K562 (cell line): ENCODE data around the gene SNX12. TPM values are rescaled to one million over a fixed set of nuclear protein-coding genes. Genes with fewer than 3 reads are reported as not detected.

Experiments used
- CEBPB ChIP-seq: fragments of 450-650 bp; IDR thresholded peaks from 2 replicates; pipeline ENCODE4 v1.6.1; 2016; ENCODE audit warnings: missing genetic modification characterization, missing compliant biosample characterization
- COPS2 ChIP-seq: fragments of 450-650 bp; conservative IDR thresholded peaks from 2 replicates; pipeline ENCODE4 v1.6.1; 2016; ENCODE audit warnings: mild to moderate bottlenecking, moderate library complexity
- ELF2 ChIP-seq: fragments of 250-450 bp; sonication (Bioruptor Pico); IDR thresholded peaks from 2 replicates; pipeline ENCODE4 v1.5.0; 2021; ENCODE audit warnings: mild to moderate bottlenecking
- GABPB2 ChIP-seq: fragments of 250-450 bp; sonication (Bioruptor Pico); conservative IDR thresholded peaks from 2 replicates; pipeline ENCODE4 v1.5.1; 2021; ENCODE audit warnings: mild to moderate bottlenecking
- HCFC1 ChIP-seq: IDR thresholded peaks from 2 replicates; pipeline ENCODE4 v1.6.1; 2012; ENCODE audit warnings: low read depth, low read length, improper control_type of control experiment
- HDAC6 ChIP-seq: IDR thresholded peaks from 2 replicates; pipeline ENCODE4 v1.6.1; 2012; ENCODE audit warnings: low read depth, mild to moderate bottlenecking, control low read depth, inconsistent platforms, low read length, moderate library complexity
- HMG20B ChIP-seq: fragments of 250-450 bp; sonication (Bioruptor Pico); IDR thresholded peaks from 2 replicates; pipeline ENCODE4 v1.5.0; 2021; ENCODE audit warnings: mild to moderate bottlenecking
- LCOR ChIP-seq: sonication (generic); formaldehyde crosslinking; IDR thresholded peaks from 2 replicates; pipeline ENCODE4 v1.8.0; 2022; ENCODE audit warnings: mild to moderate bottlenecking, missing genetic modification reagents
- MECOM ChIP-seq: fragments of 250-450 bp; sonication (Bioruptor Pico); IDR thresholded peaks from 2 replicates; pipeline ENCODE4 v1.8.0; 2022; ENCODE audit warnings: inconsistent platforms
- MTA2 ChIP-seq: fragments of 450-650 bp; IDR thresholded peaks from 2 replicates; pipeline ENCODE4 v1.6.1; 2016; ENCODE audit warnings: low read depth
- NBN ChIP-seq: fragments of 450-650 bp; IDR thresholded peaks from 2 replicates; pipeline ENCODE4 v1.6.1; 2016; ENCODE audit warnings: low read depth, mild to moderate bottlenecking
- NR3C1 ChIP-seq: sonication (generic); formaldehyde crosslinking; IDR thresholded peaks from 2 replicates; pipeline ENCODE4 v1.8.1; 2022; ENCODE audit warnings: missing genetic modification reagents
- POLR2H ChIP-seq: IDR thresholded peaks from 2 replicates; pipeline ENCODE4 v1.6.1; 2016; ENCODE audit warnings: missing genetic modification characterization, low read depth, mild to moderate bottlenecking, control low read depth, missing compliant biosample characterization, moderate library complexity
- SMARCE1 ChIP-seq: fragments of 450-650 bp; IDR thresholded peaks from 2 replicates; pipeline ENCODE4 v1.7.1; 2016; ENCODE audit warnings: mild to moderate bottlenecking
- SP1 ChIP-seq: sonication (generic); formaldehyde crosslinking; IDR thresholded peaks from 2 replicates; pipeline ENCODE4 v1.8.1; 2022; ENCODE audit warnings: mild to moderate bottlenecking, missing genetic modification reagents
- TAF1 ChIP-seq: IDR thresholded peaks from 2 replicates; pipeline ENCODE4 v1.6.1; 2011; ENCODE audit warnings: mild to moderate bottlenecking, low read length, moderate library complexity; ENCODE audit not compliant: insufficient read depth, control insufficient read depth, severe bottlenecking; ENCODE audit errors: extremely low read depth
- ZKSCAN3 ChIP-seq: fragments of 250-450 bp; sonication (Bioruptor Pico); IDR thresholded peaks from 2 replicates; pipeline ENCODE4 v1.4.0; 2020
- ZNF445 ChIP-seq: fragments of 250-450 bp; sonication (Bioruptor Pico); IDR thresholded peaks from 2 replicates; pipeline ENCODE4 v1.4.0; 2020; ENCODE audit warnings: low read depth, mild to moderate bottlenecking, moderate library complexity
- ZNF507 ChIP-seq: conservative IDR thresholded peaks from 2 replicates; pipeline ENCODE4 v1.6.1; 2017; ENCODE audit warnings: missing genetic modification characterization, missing compliant biosample characterization
- polyA plus RNA-seq, 8 experiments: library from polyadenylated mRNA; depleted of rRNA in 4 of 8; stranded (reverse) in 5 of 8; unstranded in 3 of 8; fragments of >200 nt; fragmentation: Nextera tagmentation in 2 of 8; fragmentation: Illumina TruSeq in 1 of 8; extraction: Ambion mirVana in 2 of 8; extraction: Trizol in 1 of 8; gene quantifications; 2 replicates each; pipeline versions ENCODE4 v1.2.1 to v1.2.3, GENCODE V29; 2011 to 2014; ENCODE audit warnings: inconsistent platforms in 1 of 8, missing spikeins in 1 of 8
- total RNA-seq, 7 experiments: library from RNA; depleted of rRNA in 6 of 7; stranded (reverse); fragments of >200 nt in 6 of 7; fragmentation: Illumina TruSeq in 2 of 7; extraction: Trizol in 2 of 7; gene quantifications; 2 replicates each; pipeline versions ENCODE4 v1.2.1 to v1.2.3, GENCODE V29; 2011 to 2021; ENCODE audit warnings: low replicate concordance in 1 of 7
- TF ChIP-seq, protein P1 (sequence below), 2 experiments: fragments of 450-650 bp in 1 of 2; IDR thresholded peaks; 2 replicates each; pipeline ENCODE4 v1.6.1; 2011 to 2017; ENCODE audit warnings: low read depth in 2 of 2, antibody characterized with exemption in 1 of 2, borderline replicate concordance in 1 of 2, low read length in 1 of 2, mild to moderate bottlenecking in 1 of 2, mixed read lengths in 1 of 2; ENCODE audit not compliant: control insufficient read depth in 1 of 2
- TF ChIP-seq, protein P2 (sequence below): fragments of 250-450 bp; sonication (Bioruptor Pico); IDR thresholded peaks from 2 replicates; pipeline ENCODE4 v1.9.0; 2021; ENCODE audit warnings: mild to moderate bottlenecking
- TF ChIP-seq, protein P3 (sequence below): sonication (generic); formaldehyde crosslinking; IDR thresholded peaks from 2 replicates; pipeline ENCODE4 v1.8.1; 2023; ENCODE audit warnings: mild to moderate bottlenecking, missing genetic modification reagents
- TF ChIP-seq, protein P4 (sequence below): fragments of 250-450 bp; sonication (Bioruptor Pico); IDR thresholded peaks from 2 replicates; pipeline ENCODE4 v1.5.0; 2021

Gene SNX12
- total and polyA plus RNA-seq, 9 of the 15 experiments (the other 6 are each of a cell fraction or from before 2014, with no cell fraction given) = 12.7 to 50.3 (median 37.1) TPM

DNA sequence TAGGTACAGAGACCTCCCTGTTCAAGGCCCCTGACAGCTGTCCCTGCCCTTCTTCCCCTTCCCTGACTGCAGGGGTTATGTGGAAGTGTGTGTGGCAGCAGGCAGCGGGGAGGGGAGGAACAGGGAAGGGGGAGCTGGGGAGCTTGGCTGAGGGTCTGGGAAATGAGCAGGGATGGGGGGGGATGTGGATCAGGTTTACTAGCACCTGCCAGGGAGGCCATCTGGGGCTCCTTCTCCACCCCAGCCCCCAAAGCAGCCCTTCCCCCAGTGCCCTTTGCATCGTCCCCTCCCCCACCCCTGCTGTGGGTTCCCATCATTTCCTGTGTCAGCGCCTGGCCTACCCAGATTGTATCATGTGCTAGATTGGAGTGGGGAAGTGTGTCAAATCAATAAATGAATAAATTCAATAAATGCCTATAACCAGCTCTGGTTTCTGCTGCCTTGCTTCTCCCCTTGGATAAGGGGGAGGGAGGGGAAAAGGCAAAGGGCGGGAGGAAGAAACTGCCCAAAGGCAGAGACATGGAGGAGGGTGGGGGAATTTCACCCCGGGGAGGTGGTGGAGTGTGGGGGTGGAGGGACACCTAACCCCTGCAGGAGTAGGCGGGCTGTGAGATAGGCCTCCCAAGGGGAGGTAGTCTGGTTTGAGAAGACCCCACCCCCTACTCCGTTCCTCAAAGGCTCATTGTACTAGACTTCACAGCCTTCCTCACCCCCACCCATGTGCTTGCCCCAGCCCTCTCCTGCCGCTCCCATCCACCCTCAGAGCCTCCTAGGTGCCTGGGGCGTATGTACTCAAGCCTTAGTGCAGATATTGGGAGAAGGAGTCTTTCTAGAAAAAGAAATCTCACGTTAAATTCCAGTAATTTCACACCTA is 35.2 kb upstream of the SNX12 start (continued):
- TF ChIP-seq, protein P1, sequence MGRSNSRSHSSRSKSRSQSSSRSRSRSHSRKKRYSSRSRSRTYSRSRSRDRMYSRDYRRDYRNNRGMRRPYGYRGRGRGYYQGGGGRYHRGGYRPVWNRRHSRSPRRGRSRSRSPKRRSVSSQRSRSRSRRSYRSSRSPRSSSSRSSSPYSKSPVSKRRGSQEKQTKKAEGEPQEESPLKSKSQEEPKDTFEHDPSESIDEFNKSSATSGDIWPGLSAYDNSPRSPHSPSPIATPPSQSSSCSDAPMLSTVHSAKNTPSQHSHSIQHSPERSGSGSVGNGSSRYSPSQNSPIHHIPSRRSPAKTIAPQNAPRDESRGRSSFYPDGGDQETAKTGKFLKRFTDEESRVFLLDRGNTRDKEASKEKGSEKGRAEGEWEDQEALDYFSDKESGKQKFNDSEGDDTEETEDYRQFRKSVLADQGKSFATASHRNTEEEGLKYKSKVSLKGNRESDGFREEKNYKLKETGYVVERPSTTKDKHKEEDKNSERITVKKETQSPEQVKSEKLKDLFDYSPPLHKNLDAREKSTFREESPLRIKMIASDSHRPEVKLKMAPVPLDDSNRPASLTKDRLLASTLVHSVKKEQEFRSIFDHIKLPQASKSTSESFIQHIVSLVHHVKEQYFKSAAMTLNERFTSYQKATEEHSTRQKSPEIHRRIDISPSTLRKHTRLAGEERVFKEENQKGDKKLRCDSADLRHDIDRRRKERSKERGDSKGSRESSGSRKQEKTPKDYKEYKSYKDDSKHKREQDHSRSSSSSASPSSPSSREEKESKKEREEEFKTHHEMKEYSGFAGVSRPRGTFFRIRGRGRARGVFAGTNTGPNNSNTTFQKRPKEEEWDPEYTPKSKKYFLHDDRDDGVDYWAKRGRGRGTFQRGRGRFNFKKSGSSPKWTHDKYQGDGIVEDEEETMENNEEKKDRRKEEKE (IDR thresholded peaks at IDR 0.05; ENCODE audit: borderline replicate concordance in 1 of 2, control insufficient read depth in 1 of 2, low read depth in 2 of 2, low read length in 1 of 2) = no peak
- TF ChIP-seq NBN = 0 out of 2 replicates have a peak, but pooled peaks have one; percentile 26
- TF ChIP-seq, protein P2, sequence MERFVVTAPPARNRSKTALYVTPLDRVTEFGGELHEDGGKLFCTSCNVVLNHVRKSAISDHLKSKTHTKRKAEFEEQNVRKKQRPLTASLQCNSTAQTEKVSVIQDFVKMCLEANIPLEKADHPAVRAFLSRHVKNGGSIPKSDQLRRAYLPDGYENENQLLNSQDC (CRISPR knock-in tag) = no peak
- TF ChIP-seq GABPB2 (CRISPR knock-in tag) = no peak
- TF ChIP-seq CEBPB = no peak
- peak; percentile 53; the same call in 1 of the 2 replicates for TF ChIP-seq SMARCE1
- TF ChIP-seq MECOM (CRISPR knock-in tag) = no peak
- no peak for TF ChIP-seq ELF2
- TF ChIP-seq ZNF445 (CRISPR knock-in tag) = no peak
- TF ChIP-seq NR3C1 (CRISPR knock-in tag) = no peak
- no peak for TF ChIP-seq LCOR
- TF ChIP-seq TAF1 = peak; percentile 69
- no peak for TF ChIP-seq COPS2
- TF ChIP-seq, protein P3, sequence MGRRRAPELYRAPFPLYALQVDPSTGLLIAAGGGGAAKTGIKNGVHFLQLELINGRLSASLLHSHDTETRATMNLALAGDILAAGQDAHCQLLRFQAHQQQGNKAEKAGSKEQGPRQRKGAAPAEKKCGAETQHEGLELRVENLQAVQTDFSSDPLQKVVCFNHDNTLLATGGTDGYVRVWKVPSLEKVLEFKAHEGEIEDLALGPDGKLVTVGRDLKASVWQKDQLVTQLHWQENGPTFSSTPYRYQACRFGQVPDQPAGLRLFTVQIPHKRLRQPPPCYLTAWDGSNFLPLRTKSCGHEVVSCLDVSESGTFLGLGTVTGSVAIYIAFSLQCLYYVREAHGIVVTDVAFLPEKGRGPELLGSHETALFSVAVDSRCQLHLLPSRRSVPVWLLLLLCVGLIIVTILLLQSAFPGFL (CRISPR knock-in tag) = no peak
- TF ChIP-seq POLR2H (tag) = no peak
- TF ChIP-seq, protein P4, sequence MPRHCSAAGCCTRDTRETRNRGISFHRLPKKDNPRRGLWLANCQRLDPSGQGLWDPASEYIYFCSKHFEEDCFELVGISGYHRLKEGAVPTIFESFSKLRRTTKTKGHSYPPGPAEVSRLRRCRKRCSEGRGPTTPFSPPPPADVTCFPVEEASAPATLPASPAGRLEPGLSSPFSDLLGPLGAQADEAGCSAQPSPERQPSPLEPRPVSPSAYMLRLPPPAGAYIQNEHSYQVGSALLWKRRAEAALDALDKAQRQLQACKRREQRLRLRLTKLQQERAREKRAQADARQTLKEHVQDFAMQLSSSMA (CRISPR knock-in tag) = no peak
- no peak for TF ChIP-seq HMG20B (CRISPR knock-in tag)
- no peak for TF ChIP-seq HDAC6
- no peak for TF ChIP-seq ZNF507 (tag)
- no peak for TF ChIP-seq SP1 (CRISPR knock-in tag)
- no peak for TF ChIP-seq MTA2
- TF ChIP-seq HCFC1 = no peak
- TF ChIP-seq ZKSCAN3 (CRISPR knock-in tag) = no peak
